Renal cortex interstitium (tissue), 3 donors: ENCODE results near the gene RHOD. TPM values are rescaled to one million over a fixed set of nuclear protein-coding genes. Genes with fewer than 3 reads are reported as not detected.

Experiments
- polyA plus RNA-seq, 3 donors: library from polyadenylated mRNA; unstranded; fragments of 120-200 nt; gene quantifications; one replicate each; pipeline ENCODE4 v1.2.1, GENCODE V29; 2013; ENCODE audit not compliant: insufficient read length in 3 of 3

Gene RHOD
- polyA plus RNA-seq, 3 donors: 6.9 to 10.7 (median 7.7) TPM

Other genes with a start within 250 kb of the RHOD start
- gene RCE1, start 213.4 kb upstream of the RHOD start, polyA plus RNA-seq: 10 to 100 TPM; 19.0 to 31.2 (median 25.0) TPM
- 10 to 100 TPM; 10.2 to 27.3 (median 23.3) TPM for gene LRFN4, start 199.8 kb upstream of the RHOD start, polyA plus RNA-seq
- gene PC, start 98.5 kb upstream of the RHOD start, polyA plus RNA-seq: 10 to 100 TPM; 39.6 to 53.8 (median 51.7) TPM
- not detected for gene C11orf86, start 81.5 kb upstream of the RHOD start, polyA plus RNA-seq
- gene SYT12, start 33.7 kb upstream of the RHOD start, polyA plus RNA-seq: under 1 TPM; 0.16 to 0.23 (median 0.20) TPM
- 10 to 100 TPM; 75.7 to 86.2 (median 76.9) TPM for gene KDM2A, start 62.4 kb downstream of the RHOD start, polyA plus RNA-seq
- gene GRK2, start 209.6 kb downstream of the RHOD start, polyA plus RNA-seq: 10 to 100 TPM; 52.3 to 67.2 (median 56.8) TPM
- 10 to 100 TPM; 21.5 to 48.5 (median 30.5) TPM for gene ANKRD13D, start 232.5 kb downstream of the RHOD start, polyA plus RNA-seq
- 10 to 100 TPM; 19.1 to 32.6 (median 23.1) TPM for gene SSH3, start 246.7 kb downstream of the RHOD start, polyA plus RNA-seq